IMR-90 (cell line): ENCODE measurements around the gene CYP2F1. TPM values are rescaled to one million over a fixed set of nuclear protein-coding genes. Genes with fewer than 3 reads are reported as not detected.

Experiments
- ATAC-seq: fragments of 200-7000 bp; cut with Tn5 transposase; 2 replicates; pipeline ENCODE4 v1.9.1; 2020; ENCODE audit warnings: low read depth, mild to moderate bottlenecking, moderate library complexity
- BruUV-seq: library from RNA; stranded (reverse); fragments of 400-500 nt; replicated peaks from 2 replicates; lab custom pipeline; 2021; lab: Mats Ljungman, UMichigan
- CTCF ChIA-PET: fragments of 300-600 bp; formaldehyde crosslinking; extraction: SDS; loops from one replicate; lab custom pipeline; 2021; ENCODE audit warnings: antibody characterized with exemption; lab: Yijun Ruan, JAX
- POLR2A ChIA-PET: fragments of 300-600 bp; sonication (Branson Sonifier 250); formaldehyde crosslinking; loops from one replicate; lab custom pipeline; 2022; ENCODE audit warnings: antibody characterized with exemption; ENCODE audit not compliant: unreplicated experiment; lab: Charles Lee
- DNase-seq: peaks from one replicate; pipeline ENCODE4 v3.0.0; 2013
- H2AFZ ChIP-seq: replicated peaks from 2 replicates; pipeline ENCODE3; 2013; ENCODE audit warnings: low read length, mild to moderate bottlenecking; ENCODE audit not compliant: poor library complexity
- H2AK5ac ChIP-seq: 2 replicates; pipeline ENCODE4 v1.6.1; 2013; ENCODE audit warnings: low read depth, low read length, inconsistent platforms
- H2AK9ac ChIP-seq: replicated peaks from 2 replicates; pipeline ENCODE3; 2013; ENCODE audit warnings: mild to moderate bottlenecking, low read depth, low read length, moderate library complexity; ENCODE audit not compliant: poor library complexity
- H2BK120ac ChIP-seq: 2 replicates; pipeline ENCODE4 v1.6.1; 2013; ENCODE audit warnings: low read depth, low read length, inconsistent platforms
- H2BK15ac ChIP-seq: 3 replicates; pipeline ENCODE4 v1.6.1; 2013; ENCODE audit warnings: low read depth, low read length, inconsistent platforms
- H2BK20ac ChIP-seq: 2 replicates; pipeline ENCODE4 v1.6.1; 2013; ENCODE audit warnings: low read depth, mild to moderate bottlenecking, inconsistent platforms, low read length, moderate library complexity
- H2BK5ac ChIP-seq: 2 replicates; pipeline ENCODE4 v1.6.1; 2013; ENCODE audit warnings: mild to moderate bottlenecking, low read depth, low read length, inconsistent platforms; ENCODE audit not compliant: poor library complexity, severe bottlenecking
- H3K14ac ChIP-seq: replicated peaks from 2 replicates; pipeline ENCODE4 v1.6.1; 2013; ENCODE audit warnings: low read depth, low read length, inconsistent platforms
- H3K18ac ChIP-seq: 2 replicates; pipeline ENCODE4 v1.6.1; 2013; ENCODE audit warnings: low read depth, low read length, control low read depth
- H3K23ac ChIP-seq: 2 replicates; pipeline ENCODE4 v1.6.1; 2013; ENCODE audit warnings: low read depth, low read length, inconsistent platforms
- H3K27ac ChIP-seq: 2 replicates; pipeline ENCODE4 v1.5.1; 2013; ENCODE audit warnings: mild to moderate bottlenecking, control low read depth, low read length; ENCODE audit not compliant: insufficient read depth
- H3K27me3 ChIP-seq: 2 replicates; pipeline ENCODE4 v1.6.1; 2013; ENCODE audit warnings: low read length; ENCODE audit not compliant: control insufficient read depth, insufficient read depth
- H3K36me3 ChIP-seq: 2 replicates; pipeline ENCODE4 v1.6.1; 2013; ENCODE audit warnings: low read length, mixed read lengths; ENCODE audit not compliant: control insufficient read depth, insufficient read depth
- H3K4ac ChIP-seq: 2 replicates; pipeline ENCODE4 v1.6.1; 2013; ENCODE audit warnings: low read depth, low read length, inconsistent platforms
- H3K4me1 ChIP-seq: 2 replicates; pipeline ENCODE4 v1.6.1; 2013; ENCODE audit warnings: low read length, mixed read lengths; ENCODE audit not compliant: control insufficient read depth, insufficient read depth
- H3K4me2 ChIP-seq: 2 replicates; pipeline ENCODE4 v1.6.1; 2013; ENCODE audit warnings: low read depth, mild to moderate bottlenecking, control low read depth, low read length, moderate library complexity
- H3K4me3 ChIP-seq: 2 replicates; pipeline ENCODE4 v1.5.1; 2013; ENCODE audit warnings: low read depth, mild to moderate bottlenecking, control low read depth, low read length, moderate library complexity; ENCODE audit not compliant: insufficient read depth
- H3K56ac ChIP-seq: 2 replicates; pipeline ENCODE4 v1.6.1; 2013; ENCODE audit warnings: low read length, inconsistent platforms; ENCODE audit not compliant: insufficient read depth; ENCODE audit errors: extremely low read depth
- H3K79me1 ChIP-seq, 2 experiments: 2 replicates each; pipeline ENCODE4 v1.6.1; 2013; ENCODE audit warnings: low read length in 2 of 2, inconsistent platforms in 1 of 2, low read depth in 1 of 2
- H3K9ac ChIP-seq: 2 replicates; pipeline ENCODE4 v1.6.1; 2013; ENCODE audit warnings: low read depth, low read length, control low read depth
- H3K9me1 ChIP-seq: 2 replicates; pipeline ENCODE4 v1.6.1; 2013; ENCODE audit warnings: low read length, inconsistent platforms; ENCODE audit not compliant: insufficient read depth
- H3K9me3 ChIP-seq: 2 replicates; pipeline ENCODE4 v1.6.1; 2013; ENCODE audit warnings: low read length; ENCODE audit not compliant: control insufficient read depth, insufficient read depth
- H4K20me1 ChIP-seq: 2 replicates; pipeline ENCODE4 v1.6.1; 2013; ENCODE audit warnings: low read length, inconsistent platforms; ENCODE audit not compliant: insufficient read depth
- H4K5ac ChIP-seq: 2 replicates; pipeline ENCODE4 v1.6.1; 2013; ENCODE audit warnings: mild to moderate bottlenecking, low read depth, low read length, control low read depth
- H4K8ac ChIP-seq, 2 experiments: 2 replicates each; pipeline ENCODE4 v1.6.1; 2013; ENCODE audit warnings: low read depth in 2 of 2, low read length in 2 of 2, control low read depth in 1 of 2, inconsistent platforms in 1 of 2
- H4K91ac ChIP-seq: 2 replicates; pipeline ENCODE4 v1.6.1; 2013; ENCODE audit warnings: low read depth, low read length, inconsistent platforms; ENCODE audit not compliant: insufficient read depth
- CEBPB ChIP-seq: IDR thresholded peaks from 2 replicates; pipeline ENCODE4 v1.6.1; 2012; ENCODE audit warnings: low read depth, low read length, improper control_type of control experiment
- CHD1 ChIP-seq: IDR thresholded peaks from 2 replicates; pipeline ENCODE4 v1.6.1; 2012; ENCODE audit warnings: low read depth, low read length, improper control_type of control experiment
- FOS ChIP-seq: fragments of 150-350 bp; IDR thresholded peaks from 2 replicates; pipeline ENCODE4 v1.6.1; 2016; ENCODE audit warnings: low read depth, low read length
- MAFK ChIP-seq: IDR thresholded peaks from 2 replicates; pipeline ENCODE4 v1.6.1; 2012; ENCODE audit warnings: low read depth, low read length, improper control_type of control experiment
- MXI1 ChIP-seq: IDR thresholded peaks from 2 replicates; pipeline ENCODE4 v1.6.1; 2012; ENCODE audit warnings: low read depth, mild to moderate bottlenecking, low read length, moderate library complexity, borderline replicate concordance
- NFE2L2 ChIP-seq: fragments of 150-350 bp; IDR thresholded peaks from 2 replicates; pipeline ENCODE4 v1.6.1; 2016; ENCODE audit warnings: low read depth, mild to moderate bottlenecking, low read length
- RCOR1 ChIP-seq: IDR thresholded peaks from 2 replicates; pipeline ENCODE4 v1.6.1; 2012; ENCODE audit warnings: mild to moderate bottlenecking, low read length, improper control_type of control experiment; ENCODE audit not compliant: insufficient replicate concordance
- RFX5 ChIP-seq: IDR thresholded peaks from 2 replicates; pipeline ENCODE4 v1.8.0; 2012; ENCODE audit warnings: low read depth, mild to moderate bottlenecking, low read length, moderate library complexity
- WGBS, 2 experiments: methylation state at CpG; one replicate each; pipeline versions ENCODE4 v1.1.5 to v1.1.7; 2013; ENCODE audit warnings: missing lambda C conversion rate in 2 of 2; ENCODE audit not compliant: insufficient read length in 1 of 2; ENCODE audit errors: extremely low coverage in 2 of 2; 5-methylcytosine and 5-hydroxymethylcytosine counted together
- dilution Hi-C: fragments of 300-500 bp; cut with HindIII; formaldehyde crosslinking; loops from one replicate; pipeline ENCODE4 v1.14.3; 2018; ENCODE audit warnings: low sequenced_read_pairs; ENCODE audit not compliant: unreplicated experiment
- in situ Hi-C: fragments of 300-500 bp; cut with MboI; formaldehyde crosslinking; loops from 3 replicates; pipeline ENCODE4 v1.14.3; 2019; ENCODE audit warnings: low sequenced_read_pairs, inconsistent platforms, mixed read lengths
- intact Hi-C: fragments of 100-400 bp; cut with micrococcal nuclease; formaldehyde crosslinking; loops from 2 replicates; pipeline ENCODE4 v1.10.0; 2022
- polyA plus RNA-seq, 3 experiments: library from polyadenylated mRNA; depleted of rRNA; stranded (reverse); fragments of >200 nt; gene quantifications; 2 replicates each; pipeline ENCODE4 v1.2.3, GENCODE V29; 2012; ENCODE audit warnings: low replicate concordance in 1 of 3
- total RNA-seq: library from RNA; depleted of rRNA; stranded (reverse); fragments of >200 nt; gene quantifications from 2 replicates; pipeline ENCODE4 v1.2.3, GENCODE V29; 2012
- TF ChIP-seq, protein P1 (sequence below): fragments of 150-350 bp; IDR thresholded peaks from 2 replicates; pipeline ENCODE4 v1.6.1; 2016; ENCODE audit warnings: low read depth, mild to moderate bottlenecking, low read length, moderate library complexity, borderline replicate concordance
- TF ChIP-seq, protein P2 (sequence below): conservative IDR thresholded peaks from 2 replicates; pipeline ENCODE4 v1.5.1; 2012; ENCODE audit warnings: mild to moderate bottlenecking, low read depth, low read length, improper control_type of control experiment

The CYP2F1 gene
- total and polyA plus RNA-seq, 2 of the 4 experiments (the other 2 are of a cell fraction) = not detected

DNA sequence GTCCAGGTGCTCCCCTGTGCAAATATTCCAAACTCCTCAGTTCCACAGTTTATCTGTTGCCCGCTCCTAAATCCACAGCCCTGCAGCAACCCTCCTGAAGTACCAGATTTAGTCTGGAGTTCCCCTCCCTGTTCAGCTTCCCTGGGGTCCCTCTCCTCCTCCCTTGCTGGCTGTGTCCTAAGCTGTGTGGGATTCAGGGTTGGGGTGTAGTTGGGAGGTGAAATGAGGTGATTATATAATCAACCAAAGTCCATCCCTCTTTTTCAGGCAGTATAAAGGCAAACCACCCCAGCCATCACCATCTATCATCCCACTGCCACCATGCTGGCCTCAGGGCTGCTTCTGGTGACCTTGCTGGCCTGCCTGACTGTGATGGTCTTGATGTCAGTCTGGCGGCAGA lies 26.1 kb upstream of the CYP2F1 start, which contains the start of gene CYP2A13:
Gene CYP2A13 (plus strand): TSS at position 301 of the 400 bp plus-strand sequence. CDS start 21 bp downstream, at position 322.
- intact Hi-C loops (no loop called here), in situ Hi-C loops (no loop called here), dilution Hi-C loops (no loop called here)
- no peak within 1 kb of the TSS for H3K23ac ChIP-seq
- H4K91ac ChIP-seq = no peak within 1 kb of the TSS
- H3K27me3 ChIP-seq = peaks cover 2% of the 10 kb centered on the region
- H2AFZ ChIP-seq = no peak within 1 kb of the TSS
- H3K4ac ChIP-seq = no peak within 1 kb of the TSS
- H3K9me1 ChIP-seq = no peaks in the 10 kb centered on the region
- no peak within 1 kb of the TSS for H3K9ac ChIP-seq
- H4K8ac ChIP-seq = no peak within 1 kb of the TSS
- H3K27ac ChIP-seq = no peak within 1 kb of the TSS
- no peak for TF ChIP-seq CEBPB
- TF ChIP-seq MXI1 = no peak
- TF ChIP-seq MAFK = no peak
- TF ChIP-seq, protein P1, sequence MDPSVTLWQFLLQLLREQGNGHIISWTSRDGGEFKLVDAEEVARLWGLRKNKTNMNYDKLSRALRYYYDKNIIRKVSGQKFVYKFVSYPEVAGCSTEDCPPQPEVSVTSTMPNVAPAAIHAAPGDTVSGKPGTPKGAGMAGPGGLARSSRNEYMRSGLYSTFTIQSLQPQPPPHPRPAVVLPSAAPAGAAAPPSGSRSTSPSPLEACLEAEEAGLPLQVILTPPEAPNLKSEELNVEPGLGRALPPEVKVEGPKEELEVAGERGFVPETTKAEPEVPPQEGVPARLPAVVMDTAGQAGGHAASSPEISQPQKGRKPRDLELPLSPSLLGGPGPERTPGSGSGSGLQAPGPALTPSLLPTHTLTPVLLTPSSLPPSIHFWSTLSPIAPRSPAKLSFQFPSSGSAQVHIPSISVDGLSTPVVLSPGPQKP = no peak
- TF ChIP-seq, protein P2, sequence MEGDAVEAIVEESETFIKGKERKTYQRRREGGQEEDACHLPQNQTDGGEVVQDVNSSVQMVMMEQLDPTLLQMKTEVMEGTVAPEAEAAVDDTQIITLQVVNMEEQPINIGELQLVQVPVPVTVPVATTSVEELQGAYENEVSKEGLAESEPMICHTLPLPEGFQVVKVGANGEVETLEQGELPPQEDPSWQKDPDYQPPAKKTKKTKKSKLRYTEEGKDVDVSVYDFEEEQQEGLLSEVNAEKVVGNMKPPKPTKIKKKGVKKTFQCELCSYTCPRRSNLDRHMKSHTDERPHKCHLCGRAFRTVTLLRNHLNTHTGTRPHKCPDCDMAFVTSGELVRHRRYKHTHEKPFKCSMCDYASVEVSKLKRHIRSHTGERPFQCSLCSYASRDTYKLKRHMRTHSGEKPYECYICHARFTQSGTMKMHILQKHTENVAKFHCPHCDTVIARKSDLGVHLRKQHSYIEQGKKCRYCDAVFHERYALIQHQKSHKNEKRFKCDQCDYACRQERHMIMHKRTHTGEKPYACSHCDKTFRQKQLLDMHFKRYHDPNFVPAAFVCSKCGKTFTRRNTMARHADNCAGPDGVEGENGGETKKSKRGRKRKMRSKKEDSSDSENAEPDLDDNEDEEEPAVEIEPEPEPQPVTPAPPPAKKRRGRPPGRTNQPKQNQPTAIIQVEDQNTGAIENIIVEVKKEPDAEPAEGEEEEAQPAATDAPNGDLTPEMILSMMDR = no peak
- no peak for TF ChIP-seq RCOR1
- no peak for TF ChIP-seq CHD1
- no peak for TF ChIP-seq RFX5
- no peak for TF ChIP-seq NFE2L2
- TF ChIP-seq FOS = no peak
- no peak within 1 kb of the TSS for H3K4me3 ChIP-seq
- H3K18ac ChIP-seq = no peak within 1 kb of the TSS
- WGBS, 2 experiments = no CpG with 5 or more reads among the region's 2 CpGs
- H2BK15ac ChIP-seq = no peak within 1 kb of the TSS
- no peak within 1 kb of the TSS for H4K5ac ChIP-seq
- H4K20me1 ChIP-seq = no peaks in the 10 kb centered on the region
- no peak within 1 kb of the TSS for H2BK5ac ChIP-seq
- H2BK20ac ChIP-seq = no peak within 1 kb of the TSS
- ATAC-seq (no peak), DNase-seq (no peak)
- H2AK9ac ChIP-seq = no peak within 1 kb of the TSS
- no peak within 1 kb of the TSS for H2AK5ac ChIP-seq
- no peak within 1 kb of the TSS for H2BK120ac ChIP-seq
- ChIA-PET POLR2A (no interaction called here), CTCF (no interaction called here)
- H3K36me3 ChIP-seq = no peaks in the 10 kb centered on the region
- no peaks in the 10 kb centered on the region for H3K4me1 ChIP-seq
- H3K9me3 ChIP-seq = no peaks in the 10 kb centered on the region
- no TSS peak for BruUV-seq
- no peak within 1 kb of the TSS for H3K4me2 ChIP-seq
- no peak within 1 kb of the TSS for H3K56ac ChIP-seq
- no peaks in the 10 kb centered on the region for H3K79me1 ChIP-seq
- no peak within 1 kb of the TSS for H3K14ac ChIP-seq
